Lung microvascular endothelial cell (primary cell): ENCODE results near the gene B3GALT2. TPM values are rescaled to one million over a fixed set of nuclear protein-coding genes. Genes with fewer than 3 reads are reported as not detected.
"Not testable (repeated sequence)": the region's sequence is repeated elsewhere in the genome, so short reads cannot be mapped to it uniquely, and the experiment has no call there.

Experiments
- DNase-seq, 2 donors: peaks; one replicate each; pipeline versions ENCODE4 v3.0.0 to v3.0.0-alpha.2; 2010; ENCODE audit warnings: low read depth in 2 of 2
- total RNA-seq: library from RNA; depleted of rRNA; stranded (reverse); fragments of >200 nt; gene quantifications from 2 replicates; pipeline ENCODE4 v1.2.1, GENCODE V29; 2014

The B3GALT2 gene
- total RNA-seq, result 3.7 and 5.0 TPM in 2 replicates

DNA sequence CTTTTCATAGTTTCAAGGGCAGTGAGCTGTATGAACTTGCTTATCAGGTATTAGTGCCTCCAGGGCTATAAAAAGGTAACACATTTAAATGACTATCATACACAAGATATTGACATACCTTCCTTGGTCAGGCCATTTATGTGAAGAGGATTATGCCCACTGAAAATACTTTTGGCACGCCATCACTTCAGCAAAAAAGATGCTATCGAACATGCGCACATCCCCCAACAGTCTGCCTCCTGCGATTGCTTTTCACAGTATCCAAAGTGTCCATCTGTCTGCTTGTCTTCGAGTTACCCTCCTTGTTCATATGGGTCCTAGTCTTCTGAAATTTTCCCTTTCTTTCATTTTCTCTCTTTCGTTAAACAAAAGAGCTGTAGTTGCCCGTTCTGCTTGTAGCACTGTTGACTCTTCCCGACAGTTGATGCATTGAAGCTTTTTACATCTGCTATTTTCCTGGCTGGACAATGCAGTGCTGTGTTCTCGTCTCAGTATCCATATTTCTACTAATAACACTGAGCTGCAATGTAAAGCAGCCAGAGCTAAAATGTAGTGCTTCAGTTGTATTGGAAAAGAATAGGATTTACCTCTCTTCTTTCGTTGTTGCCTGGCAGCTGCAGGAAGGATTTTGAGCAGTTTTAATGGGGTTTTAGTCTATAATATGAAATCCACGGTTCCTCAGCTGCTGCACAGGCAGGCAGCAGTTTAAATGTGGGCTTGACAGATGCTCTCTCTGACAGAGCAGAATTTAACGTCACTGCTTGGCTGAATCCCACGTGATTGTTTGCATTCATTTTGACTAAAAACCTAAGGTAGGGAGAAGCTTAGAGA lies at the start of gene B3GALT2:
Gene B3GALT2, minus strand, starts transcription at position 713 of the 831 bp plus-strand sequence. CDS start 5,051 bp downstream, outside the sequence.
- DNase-seq, result peak; percentile 37 to 56

- DNase-seq, result no peak
These were observed 48.1 kb upstream of the B3GALT2 start for GRCh38 chr1:193234530-193234929.

DNA sequence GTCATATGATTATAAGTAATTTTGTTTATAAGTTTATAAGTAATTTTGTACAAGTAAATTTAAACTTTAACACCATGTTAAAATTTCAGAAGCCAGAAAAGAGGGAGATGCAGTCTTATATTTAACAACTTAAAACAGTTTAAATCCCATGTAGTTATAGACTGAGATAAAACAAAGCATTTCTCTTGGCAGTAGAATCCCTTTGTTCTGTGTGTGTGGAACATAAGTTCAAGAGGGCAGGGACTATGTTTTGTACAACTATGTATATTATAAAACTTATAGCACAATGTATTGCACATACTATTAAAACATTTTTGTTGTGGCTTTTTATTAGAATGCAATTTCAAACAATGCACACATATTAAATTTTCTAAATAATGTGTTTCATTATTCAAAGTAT lies 44.7 kb upstream of the B3GALT2 start:
- DNase-seq, result peak in 1 of 2 donors; percentile 76

DNA sequence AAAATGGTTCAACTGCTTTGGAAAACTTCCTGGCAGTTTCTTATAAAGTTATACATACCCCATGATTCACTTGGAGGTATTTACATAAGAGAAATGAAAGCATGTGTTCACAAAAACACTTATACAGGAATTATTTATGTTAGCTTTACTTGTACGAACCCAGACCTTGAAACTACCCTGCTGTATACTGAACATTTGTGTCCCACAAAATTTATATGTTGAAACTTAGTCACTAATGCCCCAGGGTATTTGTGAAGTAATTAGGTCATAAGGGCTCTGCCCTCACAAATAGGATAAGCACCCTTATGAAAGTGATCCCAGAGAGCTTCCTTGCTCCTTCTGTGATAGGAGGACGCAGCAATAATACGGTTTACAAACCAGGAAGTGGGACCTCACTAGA lies 42.7 kb upstream of the B3GALT2 start:
- DNase-seq, result no peak

- DNase-seq, result peak in 1 of 2 donors; percentile 24
These were observed 35.7 kb upstream of the B3GALT2 start for GRCh38 chr1:193222056-193222615.

- no peak for DNase-seq
These were observed 35.2 kb upstream of the B3GALT2 start for GRCh38 chr1:193221651-193222050.

GRCh38 chr1:193219391-193219790 lies 33.0 kb upstream of the B3GALT2 start:
- DNase-seq, result no peak

DNA sequence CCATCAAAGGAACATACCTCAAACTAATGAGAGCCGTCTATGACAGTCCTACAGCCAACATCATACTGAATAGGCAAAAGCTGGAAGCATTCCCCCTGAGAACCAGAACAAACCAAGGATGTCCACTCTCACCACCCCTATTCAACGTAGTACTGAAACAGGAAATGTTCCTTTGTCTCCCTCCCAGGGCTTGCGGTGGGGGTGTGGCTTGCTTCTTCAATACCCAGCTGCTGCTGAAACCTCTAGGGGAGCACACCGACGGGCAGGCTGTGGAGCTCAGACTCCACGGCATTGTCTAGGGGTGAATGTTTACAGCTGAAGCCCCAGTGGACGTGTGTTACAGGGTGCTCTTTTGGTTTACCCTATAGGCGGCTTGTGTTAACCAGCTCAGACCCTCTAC lies 30.5 kb upstream of the B3GALT2 start:
- peak; percentile 56 to 60 for DNase-seq

- DNase-seq, result no peak
These were observed 27.6 kb upstream of the B3GALT2 start for GRCh38 chr1:193213998-193214397.

DNA sequence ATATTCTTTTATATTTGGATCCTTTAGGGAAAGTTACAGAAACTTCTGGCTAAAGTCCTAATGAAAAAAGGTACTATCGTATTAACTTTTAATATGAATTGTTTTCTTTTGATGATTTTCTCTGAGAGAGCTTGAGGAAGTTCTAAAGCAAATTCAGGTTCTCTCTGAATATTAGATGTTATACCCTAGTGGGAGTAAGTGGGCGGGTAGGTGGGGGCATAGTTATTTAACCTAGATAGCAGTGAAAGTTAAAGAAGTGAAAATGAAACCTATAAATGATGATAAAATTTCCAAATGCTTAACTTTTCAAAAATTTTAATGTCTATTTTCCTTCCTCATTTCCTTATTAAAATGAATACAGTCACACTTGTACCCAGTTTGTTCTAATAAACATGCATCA lies 26.2 kb upstream of the B3GALT2 start:
- no peak for DNase-seq

- peak in 1 of 2 donors; percentile 59 for DNase-seq
These were observed 25.1 kb upstream of the B3GALT2 start for GRCh38 chr1:193211539-193211938.

GRCh38 chr1:193210996-193211395 lies 24.6 kb upstream of the B3GALT2 start:
- no peak for DNase-seq

DNA sequence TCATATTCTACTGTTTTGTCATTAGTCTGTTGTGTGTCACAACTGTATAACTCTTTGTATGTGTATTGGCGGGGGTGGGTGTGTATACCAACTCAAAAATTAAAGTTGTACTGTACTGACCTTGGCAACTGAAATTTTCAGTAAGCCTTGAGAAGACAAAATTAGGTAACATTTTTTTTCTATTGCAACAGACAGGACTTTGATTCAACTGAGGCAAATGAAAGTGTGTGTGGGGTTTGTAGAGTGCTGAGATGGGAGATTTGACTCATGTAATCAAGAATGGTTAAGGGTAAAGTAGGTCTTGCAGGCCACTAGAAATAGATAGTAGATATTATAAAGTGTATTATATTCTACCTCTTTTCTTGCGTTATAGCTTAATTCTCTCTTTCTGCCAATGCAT lies 14.6 kb upstream of the B3GALT2 start:
- DNase-seq, result no peak

- DNase-seq, result no peak
These were observed 13.5 kb upstream of the B3GALT2 start for GRCh38 chr1:193199940-193200339.

- DNase-seq, result no peak
These were observed 6.2 kb upstream of the B3GALT2 start for GRCh38 chr1:193192586-193192985.

GRCh38 chr1:193190096-193190744 lies 3.8 kb upstream of the B3GALT2 start:
- DNase-seq, result peak in 1 of 2 donors; percentile 17

- DNase-seq, result no peak
These were observed 3.2 kb upstream of the B3GALT2 start for GRCh38 chr1:193189442-193190095.

- not testable (repeated sequence) for DNase-seq
These were observed 2.5 kb upstream of the B3GALT2 start for GRCh38 chr1:193188915-193189314.

GRCh38 chr1:193187114-193187513 lies 701 bp upstream of the B3GALT2 start:
- DNase-seq, result no peak

DNA sequence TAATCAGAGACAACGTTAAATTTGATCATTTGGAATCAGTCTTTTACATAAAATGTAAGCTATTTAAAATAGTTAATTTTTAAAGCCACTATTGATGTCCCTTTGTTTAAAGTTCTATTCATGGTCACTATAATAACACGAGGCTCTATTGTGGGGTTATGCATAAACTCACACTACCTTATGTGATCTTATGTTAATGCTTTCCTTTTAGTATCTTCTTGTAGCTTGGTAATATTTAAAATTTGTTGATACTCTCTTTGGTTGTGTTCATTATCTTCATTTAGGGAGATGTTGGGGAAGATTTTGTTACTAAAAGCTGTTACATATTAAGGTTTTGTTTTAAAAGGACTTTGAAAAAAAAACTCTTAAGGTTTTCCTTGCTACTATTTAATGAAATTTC lies 1.2 kb downstream of the B3GALT2 start:
- no peak for DNase-seq

DNA sequence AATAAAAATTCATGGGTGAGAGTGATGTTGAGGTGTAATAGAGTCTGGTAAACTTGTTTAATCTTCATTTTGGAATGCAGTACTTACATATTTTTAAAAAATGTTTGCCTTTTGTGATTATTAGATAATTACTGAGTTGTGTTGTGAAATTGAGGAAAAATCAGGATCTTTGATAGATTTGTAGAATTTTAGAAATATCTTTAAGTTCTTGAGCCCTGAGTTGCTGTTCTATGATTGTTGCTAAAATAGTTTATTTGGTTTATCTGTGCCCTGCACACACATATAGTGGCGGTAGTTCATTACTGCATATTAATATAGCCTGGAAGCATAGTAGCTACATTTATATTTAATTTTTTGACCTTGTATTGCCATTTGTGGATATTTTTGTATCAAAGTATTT lies 1.6 kb downstream of the B3GALT2 start:
- no peak for DNase-seq

DNA sequence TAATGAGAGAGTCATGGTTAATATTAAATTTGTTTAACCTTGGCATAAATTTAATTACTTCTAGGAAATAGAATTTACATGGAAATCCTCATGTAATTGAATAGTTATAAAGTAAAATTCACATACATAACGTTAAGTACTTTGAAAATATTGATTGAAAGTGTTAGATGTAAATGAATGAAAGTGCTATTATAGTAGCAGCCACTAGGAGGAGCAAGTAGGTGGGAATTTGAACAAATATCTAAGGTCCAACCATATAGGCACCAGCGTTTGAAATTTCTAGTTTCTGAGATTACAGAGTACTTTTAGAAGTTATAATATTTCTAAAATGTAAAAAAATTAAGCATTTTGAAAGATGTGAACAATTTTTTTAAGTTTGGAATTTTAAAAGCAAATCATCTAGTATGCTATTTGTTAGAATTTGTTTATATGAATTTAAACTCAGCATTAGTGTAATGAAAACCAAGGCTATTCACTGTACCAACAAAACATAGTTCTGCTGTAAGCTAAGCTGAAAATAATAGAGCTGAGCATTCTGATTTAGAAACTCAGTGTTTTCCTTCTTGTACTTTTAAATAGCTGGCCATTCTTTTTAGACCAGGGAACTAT lies 3.3 kb downstream of the B3GALT2 start:
- peak; percentile 65 to 79 for DNase-seq
